Activated T-helper 9 cell treated with anti-CD3 and anti-CD28 coated beads, Interleukin-2, amount 50 U/mL, for 16 hours (primary cell): ENCODE measurements around the gene THUMPD1.
"Not testable (repeated sequence)": the region's sequence is repeated elsewhere in the genome, so short reads cannot be mapped to it uniquely, and the experiment has no call there.

Source experiments
- DNase-seq: peaks from one replicate; pipeline ENCODE4 v3.0.0-alpha.2; 2020; ENCODE audit warnings: low read depth

The THUMPD1 gene

DNA sequence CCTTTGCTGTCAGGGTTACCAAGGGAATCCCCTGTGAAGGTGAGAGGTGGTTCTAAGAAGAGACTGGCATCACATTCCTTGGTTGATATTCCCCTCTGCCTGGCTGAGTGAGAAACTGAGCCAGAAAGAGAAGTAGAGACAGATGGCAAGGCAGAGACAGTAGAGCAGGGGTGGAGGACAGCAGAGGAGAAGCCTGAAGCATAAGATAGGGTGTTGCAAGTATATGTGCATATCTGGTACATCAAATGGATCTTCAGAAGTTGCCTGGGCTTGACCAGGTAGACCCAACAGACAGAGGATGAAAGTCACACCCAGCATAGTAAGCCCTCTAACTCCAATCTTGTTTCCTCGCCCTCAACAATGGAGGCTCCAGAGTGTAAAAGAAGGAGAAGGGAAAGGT is 7.9 kb upstream of the THUMPD1 start:
- no peak for DNase-seq

- no peak for DNase-seq
Measured at GRCh38 chr16:20747030-20747816, 5.6 kb upstream of the THUMPD1 start.

- no peak for DNase-seq
Measured at GRCh38 chr16:20746461-20746860, 4.8 kb upstream of the THUMPD1 start.

- no peak for DNase-seq
Measured at GRCh38 chr16:20744922-20745440, 3.4 kb upstream of the THUMPD1 start.

DNA sequence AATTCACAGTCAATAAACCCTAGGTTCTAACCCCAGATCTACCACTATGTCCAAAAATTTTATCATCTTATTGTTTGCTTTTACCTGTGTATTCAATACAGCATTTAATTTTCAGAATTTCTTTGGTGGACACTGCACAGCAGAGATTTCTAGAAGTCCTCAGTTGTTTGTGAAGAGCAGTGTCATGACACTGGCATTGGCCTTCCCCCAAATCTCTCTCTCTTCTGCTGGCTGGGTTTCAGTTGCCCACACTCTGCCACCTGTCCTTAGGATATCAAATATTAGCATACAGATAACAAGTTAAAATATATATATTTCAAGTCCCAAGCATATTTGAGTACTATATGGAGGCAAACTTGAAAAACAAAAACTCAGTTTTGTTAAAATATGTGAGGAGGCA is 2.0 kb upstream of the THUMPD1 start:
- DNase-seq = no peak

DNA sequence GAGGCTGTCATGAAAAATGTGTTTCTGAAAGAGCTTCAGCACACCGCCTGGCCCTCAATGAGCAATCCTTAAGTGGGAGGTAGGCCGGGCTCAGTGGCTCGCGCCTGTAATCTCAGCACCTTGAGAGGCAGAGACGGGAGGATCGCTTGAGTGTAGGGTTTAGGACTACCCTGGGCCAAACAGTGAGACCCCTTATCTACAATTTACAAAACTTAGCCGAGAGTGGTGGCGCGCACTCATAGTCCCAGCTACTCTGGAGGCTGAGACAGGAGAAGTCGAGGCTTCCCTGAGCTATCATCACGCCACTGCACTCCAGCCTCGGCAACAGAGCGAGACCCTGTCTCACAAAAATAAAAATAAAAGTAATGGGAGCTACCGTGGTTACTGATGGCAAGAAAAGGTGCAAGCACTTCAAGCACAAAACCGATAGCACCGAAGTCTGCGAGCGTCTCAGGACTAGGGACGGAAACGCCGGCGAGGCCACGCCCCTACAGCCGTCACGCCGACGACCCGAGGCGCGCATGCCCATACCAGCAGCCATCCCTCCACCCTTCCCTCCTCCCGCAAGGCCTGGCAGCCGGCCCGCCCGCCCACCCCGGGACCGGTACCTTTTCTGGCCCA is 607 bp downstream of the THUMPD1 start:
- DNase-seq = peak; percentile 88

GRCh38 chr16:20740007-20740883 is 1.4 kb downstream of the THUMPD1 start:
- DNase-seq = no peak

DNA sequence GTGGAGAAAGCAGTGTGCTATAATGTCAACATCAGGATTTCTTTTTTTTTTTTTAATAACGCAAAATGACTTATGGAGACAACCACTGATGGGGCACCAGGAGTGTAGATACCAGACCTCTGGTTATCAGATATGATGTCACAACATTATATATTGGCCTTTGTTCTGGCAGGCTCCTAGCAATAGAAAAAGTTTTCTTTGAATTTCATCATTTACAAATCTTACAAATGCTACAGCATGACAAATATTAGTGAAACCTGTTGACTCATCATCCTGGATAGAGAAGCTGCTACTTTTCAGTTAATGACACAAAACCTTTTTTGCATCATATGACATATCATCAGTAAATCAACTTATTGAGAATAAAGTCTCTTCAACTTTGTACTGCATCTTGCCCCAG is 6.1 kb downstream of the THUMPD1 start:
- DNase-seq = no peak

DNA sequence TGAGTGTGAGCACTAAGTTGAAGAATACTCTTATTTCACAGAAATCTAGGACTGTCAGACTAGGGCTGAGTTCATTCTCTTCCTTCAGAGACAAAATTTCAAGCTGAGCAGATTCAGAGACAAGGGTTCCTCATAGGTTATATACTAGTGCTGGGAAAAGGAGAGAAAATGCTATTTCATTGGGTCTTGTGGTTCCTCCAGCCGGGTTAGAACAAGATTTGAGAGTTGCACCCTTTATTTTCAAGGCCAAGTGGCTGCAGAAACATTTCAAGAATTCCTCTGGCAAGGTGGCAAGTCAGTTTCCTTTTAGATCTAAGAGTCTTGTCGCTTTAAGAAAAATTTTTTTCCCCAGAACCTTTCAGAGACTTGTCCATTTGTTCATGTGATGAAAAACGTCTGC is 6.8 kb downstream of the THUMPD1 start:
- DNase-seq = no peak

GRCh38 chr16:20734056-20734455 is 7.6 kb downstream of the THUMPD1 start:
- no peak for DNase-seq

DNA sequence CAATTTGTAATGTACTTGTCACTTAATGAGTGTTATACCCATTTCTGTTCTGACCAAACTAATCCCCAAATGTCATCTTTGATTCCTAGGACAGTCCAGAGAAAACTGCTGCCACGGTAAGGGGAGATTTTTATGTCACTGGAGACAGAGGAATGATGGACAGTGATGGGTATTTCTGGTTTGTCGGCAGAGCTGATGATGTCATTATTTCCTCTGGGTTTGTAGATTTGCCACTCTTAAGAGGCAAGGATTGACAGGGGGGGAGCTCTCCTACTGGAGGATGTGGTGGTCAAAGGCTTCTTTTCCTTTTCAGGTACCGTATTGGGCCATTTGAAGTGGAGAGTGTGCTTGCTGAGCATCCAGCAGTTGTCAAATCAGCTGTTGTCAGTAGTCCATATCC is 12.5 kb downstream of the THUMPD1 start:
- DNase-seq = no peak

DNA sequence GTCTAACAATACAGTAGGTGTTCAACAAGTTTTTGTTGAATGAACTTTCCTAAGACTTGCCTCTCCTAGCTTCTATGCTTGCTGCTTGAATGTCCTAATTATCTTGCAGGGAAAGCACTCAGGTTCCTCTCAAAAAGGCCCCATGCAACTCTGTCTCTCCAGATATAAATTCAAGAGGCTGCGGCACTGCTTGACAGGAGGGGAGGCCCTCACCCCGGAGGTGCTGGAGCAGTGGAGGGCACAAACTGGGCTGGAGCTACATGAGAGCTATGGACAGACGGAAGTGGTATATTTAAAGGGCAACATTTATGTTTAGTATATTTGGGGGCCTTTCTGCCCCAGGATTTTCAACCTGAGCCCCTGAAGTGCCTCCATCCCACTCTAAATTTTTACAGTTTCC is 14.4 kb downstream of the THUMPD1 start:
- no peak for DNase-seq

GRCh38 chr16:20726661-20727060 is 15.0 kb downstream of the THUMPD1 start:
- DNase-seq = no peak

- no peak for DNase-seq
Measured at GRCh38 chr16:20720251-20720650, 21.4 kb downstream of the THUMPD1 start.

GRCh38 chr16:20717718-20718117 is 23.9 kb downstream of the THUMPD1 start:
- DNase-seq = not testable (repeated sequence)

GRCh38 chr16:20711277-20711911 is 30.2 kb downstream of the THUMPD1 start:
- no peak for DNase-seq

GRCh38 chr16:20708129-20708528 is 33.5 kb downstream of the THUMPD1 start:
- not testable (repeated sequence) for DNase-seq

DNA sequence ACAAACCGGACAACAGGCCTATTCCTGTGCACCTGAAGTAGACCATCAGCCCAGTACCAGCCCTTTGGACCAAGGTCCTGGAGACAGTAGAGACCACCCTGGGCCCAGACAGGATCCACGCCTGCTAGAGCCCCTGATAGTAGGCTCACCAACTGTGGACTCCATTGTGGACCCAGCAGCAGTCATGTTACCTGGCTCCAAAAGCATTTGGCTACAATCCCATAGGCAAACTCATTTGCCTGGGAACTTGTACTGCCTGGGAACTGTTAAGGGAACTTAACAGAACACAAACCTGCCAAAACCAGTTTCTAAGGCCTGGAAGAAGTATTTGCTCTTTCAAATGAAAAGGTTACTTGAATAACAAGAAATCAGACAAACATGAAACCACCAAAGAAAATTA is 34.2 kb downstream of the THUMPD1 start:
- DNase-seq = no peak

DNA sequence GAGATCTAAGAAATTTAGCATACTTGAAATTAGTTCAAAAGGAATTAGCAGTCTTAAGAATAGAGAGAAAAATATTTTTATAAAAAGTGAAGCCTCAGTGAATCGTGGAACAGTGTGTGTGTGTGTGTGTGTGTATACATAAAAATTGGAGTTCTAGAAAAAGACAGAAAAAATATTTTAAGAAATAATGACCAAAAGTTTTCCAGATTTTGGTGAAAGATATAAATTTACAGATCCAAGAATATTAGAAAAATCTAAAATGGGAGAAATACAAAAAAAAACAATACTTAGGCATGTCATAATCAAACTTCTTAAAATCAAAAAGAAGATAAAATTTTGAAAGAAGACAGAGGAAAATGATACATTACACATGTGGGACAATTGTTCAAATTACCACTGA is 35.6 kb downstream of the THUMPD1 start:
- DNase-seq = not testable (repeated sequence)

DNA sequence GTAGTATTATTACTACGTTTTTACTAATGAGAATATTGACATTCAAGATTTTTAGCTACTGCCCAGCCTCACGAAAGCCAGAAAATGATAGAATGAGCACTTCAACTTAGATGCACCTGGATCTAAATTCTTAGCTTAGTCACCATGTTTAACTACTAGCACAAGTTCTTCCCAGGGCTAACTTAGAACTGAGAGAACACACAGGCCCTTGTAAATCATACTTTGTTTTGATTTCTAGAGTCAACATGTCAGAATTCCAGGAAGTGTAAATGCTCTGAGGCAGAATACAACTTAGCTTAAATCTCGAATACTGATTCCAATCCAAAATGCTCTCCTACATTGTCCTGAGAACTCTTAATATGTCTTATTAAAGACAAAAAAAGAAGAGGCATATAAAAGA is 37.3 kb downstream of the THUMPD1 start:
- no peak for DNase-seq

GRCh38 chr16:20701692-20702091 is 39.9 kb downstream of the THUMPD1 start:
- DNase-seq = not testable (repeated sequence)

DNA sequence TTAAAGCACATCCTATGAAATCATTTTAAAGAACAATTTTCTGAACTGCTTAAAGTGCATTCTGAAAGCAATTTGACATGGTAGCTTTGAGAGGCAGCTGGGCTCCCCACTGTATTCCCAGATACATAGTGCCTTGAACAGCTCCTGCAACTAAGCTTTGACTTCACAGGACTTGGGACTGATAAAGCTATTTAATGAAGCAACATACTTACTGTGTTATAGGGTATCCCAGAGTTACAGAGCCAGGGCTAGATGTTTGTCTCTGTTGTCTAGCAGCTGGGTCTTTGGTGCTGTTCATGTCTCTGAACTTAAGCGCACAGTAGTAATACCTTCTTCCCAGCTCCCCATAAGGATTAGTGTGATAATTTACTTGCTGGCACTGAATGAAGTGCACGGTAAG is 45.0 kb downstream of the THUMPD1 start:
- no peak for DNase-seq
